ENCODE results near the gene LPCAT1. TPM values are rescaled to one million over a fixed set of nuclear protein-coding genes. Genes with fewer than 3 reads are reported as not detected.

The LPCAT1 gene
- total RNA-seq, 4 donors from 2014 or later = 18.9 to 47.5 (median 29.2) TPM

- no peak for TF ChIP-seq CTCF (IDR thresholded peaks at IDR 0.05; ENCODE audit: low read depth)
Measured at GRCh38 chr5:1546556-1546955, 22.8 kb upstream of the LPCAT1 start.

- TF ChIP-seq CTCF (IDR thresholded peaks at IDR 0.05; ENCODE audit: low read depth) = no peak
Measured at GRCh38 chr5:1545805-1546355, 22.1 kb upstream of the LPCAT1 start.

- no peak for TF ChIP-seq CTCF (IDR thresholded peaks at IDR 0.05; ENCODE audit: low read depth)
Measured at GRCh38 chr5:1545126-1545804, 21.5 kb upstream of the LPCAT1 start.

GRCh38 chr5:1544294-1544961, 20.7 kb upstream of the LPCAT1 start:
- TF ChIP-seq CTCF (IDR thresholded peaks at IDR 0.05; ENCODE audit: low read depth) = no peak

- TF ChIP-seq CTCF (IDR thresholded peaks at IDR 0.05; ENCODE audit: low read depth) = no peak
Measured at GRCh38 chr5:1543398-1544293, 19.9 kb upstream of the LPCAT1 start.

GRCh38 chr5:1542781-1543180, 19.0 kb upstream of the LPCAT1 start:
- no peak for TF ChIP-seq CTCF (IDR thresholded peaks at IDR 0.05; ENCODE audit: low read depth)
